ENCODE results near the gene CATSPER1.
A peak's percentile ranks its signal among the peaks of the same experiment; 100 is the strongest.

The CATSPER1 gene

GRCh38 chr11:65968600-65969482 lies 57.4 kb downstream of the CATSPER1 start:
- ATAC-seq (ENCODE audit: low read depth) = peak; percentile 16; the same call in 1 of the 3 replicates
- H3K27me3 ChIP-seq (ENCODE audit: insufficient read depth, poor library complexity, severe bottlenecking) = no peaks in the 10 kb centered on the region
- no peaks in the 10 kb centered on the region for H3K4me1 ChIP-seq (ENCODE audit: insufficient read depth, poor library complexity, severe bottlenecking)
- H3K27ac ChIP-seq (ENCODE audit: poor library complexity, severe bottlenecking) = no peak overlapping the region
- H3K4me3 ChIP-seq (ENCODE audit: severe bottlenecking) = no peak overlapping the region
- DNase-seq (ENCODE audit: low spot score) = no peak
- H3K9me3 ChIP-seq (ENCODE audit: severe bottlenecking) = no peaks in the 10 kb centered on the region
- H3K36me3 ChIP-seq (ENCODE audit: low read depth) = peaks cover 60% of the 10 kb centered on the region
- no peak for TF ChIP-seq CTCF (IDR thresholded peaks at IDR 0.05; ENCODE audit: poor library complexity, severe bottlenecking)

- peaks cover 59% of the 10 kb centered on the region for H3K36me3 ChIP-seq (ENCODE audit: low read depth)
- H3K27ac ChIP-seq (ENCODE audit: poor library complexity, severe bottlenecking) = no peak overlapping the region
- H3K4me3 ChIP-seq (ENCODE audit: severe bottlenecking) = no peak overlapping the region
- no peaks in the 10 kb centered on the region for H3K27me3 ChIP-seq (ENCODE audit: insufficient read depth, poor library complexity, severe bottlenecking)
- no peaks in the 10 kb centered on the region for H3K9me3 ChIP-seq (ENCODE audit: severe bottlenecking)
- no peak for TF ChIP-seq CTCF (IDR thresholded peaks at IDR 0.05; ENCODE audit: poor library complexity, severe bottlenecking)
- ATAC-seq (ENCODE audit: low read depth) = no peak
- peaks cover 5% of the 10 kb centered on the region for H3K4me1 ChIP-seq (ENCODE audit: insufficient read depth, poor library complexity, severe bottlenecking)
- DNase-seq (ENCODE audit: low spot score) = no peak
Measured at GRCh38 chr11:65967329-65967934, 58.8 kb downstream of the CATSPER1 start.
